NB4 (cell line): Measurements from ENCODE around the gene DDX49.

Experiments
- CTCF ChIP-seq: IDR thresholded peaks from one replicate; pipeline ENCODE4 v1.5.1; 2012; ENCODE audit warnings: low read depth, low read length
- MAX ChIP-seq: IDR thresholded peaks from 2 replicates; pipeline ENCODE4 v1.6.1; 2011; ENCODE audit warnings: low read depth, low read length

- TF ChIP-seq CTCF: no peak
- TF ChIP-seq MAX: no peak
Observed at GRCh38 chr19:18972851-18973250, 53.3 kb downstream of the DDX49 start.
